Measurements from ENCODE around the gene TIMP1.

The TIMP1 gene

GRCh38 chrX:47573341-47574075 lies 8.7 kb upstream of the TIMP1 start:
- DNase-seq (ENCODE audit: low spot score): peak; percentile 25

GRCh38 chrX:47574076-47574546 lies 8.1 kb upstream of the TIMP1 start:
- DNase-seq (ENCODE audit: low spot score): no peak

GRCh38 chrX:47574547-47575301 lies 7.5 kb upstream of the TIMP1 start:
- no peak for DNase-seq (ENCODE audit: low spot score)

GRCh38 chrX:47576021-47576898 lies 6.0 kb upstream of the TIMP1 start:
- DNase-seq (ENCODE audit: low spot score): no peak

GRCh38 chrX:47577424-47577823 lies 4.8 kb upstream of the TIMP1 start:
- DNase-seq (ENCODE audit: low spot score): no peak

GRCh38 chrX:47577901-47578300 lies 4.3 kb upstream of the TIMP1 start:
- no peak for DNase-seq (ENCODE audit: low spot score)

GRCh38 chrX:47578692-47579091 lies 3.5 kb upstream of the TIMP1 start:
- DNase-seq (ENCODE audit: low spot score): no peak

GRCh38 chrX:47579537-47579936 lies 2.7 kb upstream of the TIMP1 start:
- DNase-seq (ENCODE audit: low spot score): peak; percentile 32

- no peak for DNase-seq (ENCODE audit: low spot score)
Measured at GRCh38 chrX:47583240-47583861, 1.1 kb downstream of the TIMP1 start.

- DNase-seq (ENCODE audit: low spot score): no peak
Measured at GRCh38 chrX:47584714-47585113, 2.5 kb downstream of the TIMP1 start.

GRCh38 chrX:47585273-47585672 lies 3.0 kb downstream of the TIMP1 start:
- DNase-seq (ENCODE audit: low spot score): no peak

GRCh38 chrX:47586043-47586787 lies 4.0 kb downstream of the TIMP1 start:
- DNase-seq (ENCODE audit: low spot score): no peak

GRCh38 chrX:47587091-47587891 lies 5.1 kb downstream of the TIMP1 start:
- no peak for DNase-seq (ENCODE audit: low spot score)

GRCh38 chrX:47587906-47588735 lies 5.9 kb downstream of the TIMP1 start:
- no peak for DNase-seq (ENCODE audit: low spot score)

GRCh38 chrX:47590984-47591383 lies 8.7 kb downstream of the TIMP1 start:
- DNase-seq (ENCODE audit: low spot score): no peak

- no peak for DNase-seq (ENCODE audit: low spot score)
Measured at GRCh38 chrX:47593522-47593921, 11.3 kb downstream of the TIMP1 start.

- DNase-seq (ENCODE audit: low spot score): no peak
Measured at GRCh38 chrX:47595716-47596251, 13.5 kb downstream of the TIMP1 start.

- no peak for DNase-seq (ENCODE audit: low spot score)
Measured at GRCh38 chrX:47596256-47596655, 14.0 kb downstream of the TIMP1 start.

GRCh38 chrX:47597222-47597621 lies 15.0 kb downstream of the TIMP1 start:
- DNase-seq (ENCODE audit: low spot score): no peak

Measured in AG08395 (cell line).